ENCODE measurements around the gene NELFB. TPM values are rescaled to one million over a fixed set of nuclear protein-coding genes. Genes with fewer than 3 reads are reported as not detected.

NELFB gene
- total RNA-seq, 1 donor, result 47.1 TPM

- peak overlapping the region; percentile 78 for H3K4me3 ChIP-seq (ENCODE audit: low read depth, low read length)
- no peak for DNase-seq (ENCODE audit: low read depth)
- TF ChIP-seq, protein P1, sequence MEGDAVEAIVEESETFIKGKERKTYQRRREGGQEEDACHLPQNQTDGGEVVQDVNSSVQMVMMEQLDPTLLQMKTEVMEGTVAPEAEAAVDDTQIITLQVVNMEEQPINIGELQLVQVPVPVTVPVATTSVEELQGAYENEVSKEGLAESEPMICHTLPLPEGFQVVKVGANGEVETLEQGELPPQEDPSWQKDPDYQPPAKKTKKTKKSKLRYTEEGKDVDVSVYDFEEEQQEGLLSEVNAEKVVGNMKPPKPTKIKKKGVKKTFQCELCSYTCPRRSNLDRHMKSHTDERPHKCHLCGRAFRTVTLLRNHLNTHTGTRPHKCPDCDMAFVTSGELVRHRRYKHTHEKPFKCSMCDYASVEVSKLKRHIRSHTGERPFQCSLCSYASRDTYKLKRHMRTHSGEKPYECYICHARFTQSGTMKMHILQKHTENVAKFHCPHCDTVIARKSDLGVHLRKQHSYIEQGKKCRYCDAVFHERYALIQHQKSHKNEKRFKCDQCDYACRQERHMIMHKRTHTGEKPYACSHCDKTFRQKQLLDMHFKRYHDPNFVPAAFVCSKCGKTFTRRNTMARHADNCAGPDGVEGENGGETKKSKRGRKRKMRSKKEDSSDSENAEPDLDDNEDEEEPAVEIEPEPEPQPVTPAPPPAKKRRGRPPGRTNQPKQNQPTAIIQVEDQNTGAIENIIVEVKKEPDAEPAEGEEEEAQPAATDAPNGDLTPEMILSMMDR (IDR thresholded peaks at IDR 0.05; ENCODE audit: insufficient read depth, low read depth, low read length), result no peak
Observed at GRCh38 chr9:137278721-137279711, 23.9 kb downstream of the NELFB start.

GRCh38 chr9:137279741-137280473, 24.8 kb downstream of the NELFB start:
- no peak for DNase-seq (ENCODE audit: low read depth)
- H3K4me3 ChIP-seq (ENCODE audit: low read depth, low read length), result no peak overlapping the region
- TF ChIP-seq, protein P1 (IDR thresholded peaks at IDR 0.05; ENCODE audit: insufficient read depth, low read depth, low read length), result no peak

DNA sequence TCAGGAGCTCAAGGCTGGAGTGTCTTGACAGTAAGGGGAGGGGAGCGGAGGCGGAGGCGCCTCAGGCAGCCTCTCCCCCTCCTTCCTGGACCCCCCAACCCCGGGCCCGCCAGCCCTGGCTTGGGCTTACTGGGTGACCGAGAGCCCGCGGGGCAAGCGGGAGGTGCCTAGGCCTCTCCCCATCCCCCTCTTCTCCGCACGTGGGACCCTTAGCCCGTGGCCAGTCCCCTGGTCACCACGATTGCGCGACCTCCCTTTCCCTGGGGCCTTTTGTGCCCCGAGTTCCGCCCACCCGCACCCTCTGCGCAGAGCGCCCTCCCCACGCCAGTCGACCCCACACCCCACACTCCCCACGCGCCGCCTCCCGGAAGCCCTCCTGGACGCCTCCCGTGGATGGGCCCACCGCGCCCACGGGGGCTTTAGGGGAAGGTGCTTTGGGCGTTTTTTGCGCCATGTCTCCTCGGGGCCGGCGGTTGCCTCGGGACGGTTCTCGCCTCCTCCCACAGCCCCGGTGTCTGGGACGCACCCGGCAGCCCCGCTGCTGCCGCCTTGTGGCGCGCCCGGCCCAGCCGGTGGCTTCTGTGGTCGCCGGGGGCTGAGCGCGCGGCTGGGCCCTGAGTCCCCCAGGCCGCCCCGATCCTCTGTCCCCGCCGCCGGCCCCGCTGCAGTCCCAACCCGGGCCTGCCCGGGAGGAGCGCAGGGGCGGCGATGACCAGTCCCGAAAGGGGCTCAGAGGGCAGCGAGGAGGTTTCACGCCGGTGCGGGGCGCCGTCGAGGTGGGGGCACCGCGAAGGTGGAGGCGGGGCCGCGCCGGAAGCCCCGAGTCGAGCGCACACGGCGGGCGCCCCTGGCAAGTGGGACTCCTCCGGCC, 25.6 kb downstream of the NELFB start:
- DNase-seq (ENCODE audit: low read depth), result peak; percentile 41
- TF ChIP-seq, protein P1 (IDR thresholded peaks at IDR 0.05; ENCODE audit: insufficient read depth, low read depth, low read length), result peak; percentile 40
- peak overlapping the region; percentile 18 for H3K4me3 ChIP-seq (ENCODE audit: low read depth, low read length)

GRCh38 chr9:137281345-137282116, 26.4 kb downstream of the NELFB start:
- H3K4me3 ChIP-seq (ENCODE audit: low read depth, low read length), result no peak overlapping the region
- DNase-seq (ENCODE audit: low read depth), result no peak
- TF ChIP-seq, protein P1 (IDR thresholded peaks at IDR 0.05; ENCODE audit: insufficient read depth, low read depth, low read length), result no peak

- TF ChIP-seq, protein P1 (IDR thresholded peaks at IDR 0.05; ENCODE audit: insufficient read depth, low read depth, low read length), result peak; percentile 59
- H3K4me3 ChIP-seq (ENCODE audit: low read depth, low read length), result no peak overlapping the region
- DNase-seq (ENCODE audit: low read depth), result peak; percentile 68
Observed at GRCh38 chr9:137286975-137287383, 31.9 kb downstream of the NELFB start.
